GM10248 (cell line): ENCODE data around the gene VAV2.

Experiments
- CTCF ChIA-PET: fragments of 300-600 bp; sonication (Branson Sonifier 250); formaldehyde crosslinking; extraction: SDS; loops from one replicate; lab custom pipeline; 2021; ENCODE audit warnings: antibody characterized with exemption; lab: Yijun Ruan, JAX
- POLR2A ChIA-PET: fragments of 350-650 bp; sonication (Branson Sonifier 250); formaldehyde crosslinking; extraction: SDS; loops from one replicate; lab custom pipeline; 2020; ENCODE audit warnings: antibody characterized with exemption; lab: Yijun Ruan, JAX
- DNase-seq: peaks from one replicate; pipeline ENCODE4 v3.0.0; 2012; ENCODE audit errors: extremely low spot score
- CTCF ChIP-seq: IDR thresholded peaks from 2 replicates; pipeline ENCODE4 v1.5.1; 2012; ENCODE audit warnings: mild to moderate bottlenecking, low read depth; ENCODE audit errors: extremely low read depth, missing control alignments, control extremely low read depth

The VAV2 gene

DNA sequence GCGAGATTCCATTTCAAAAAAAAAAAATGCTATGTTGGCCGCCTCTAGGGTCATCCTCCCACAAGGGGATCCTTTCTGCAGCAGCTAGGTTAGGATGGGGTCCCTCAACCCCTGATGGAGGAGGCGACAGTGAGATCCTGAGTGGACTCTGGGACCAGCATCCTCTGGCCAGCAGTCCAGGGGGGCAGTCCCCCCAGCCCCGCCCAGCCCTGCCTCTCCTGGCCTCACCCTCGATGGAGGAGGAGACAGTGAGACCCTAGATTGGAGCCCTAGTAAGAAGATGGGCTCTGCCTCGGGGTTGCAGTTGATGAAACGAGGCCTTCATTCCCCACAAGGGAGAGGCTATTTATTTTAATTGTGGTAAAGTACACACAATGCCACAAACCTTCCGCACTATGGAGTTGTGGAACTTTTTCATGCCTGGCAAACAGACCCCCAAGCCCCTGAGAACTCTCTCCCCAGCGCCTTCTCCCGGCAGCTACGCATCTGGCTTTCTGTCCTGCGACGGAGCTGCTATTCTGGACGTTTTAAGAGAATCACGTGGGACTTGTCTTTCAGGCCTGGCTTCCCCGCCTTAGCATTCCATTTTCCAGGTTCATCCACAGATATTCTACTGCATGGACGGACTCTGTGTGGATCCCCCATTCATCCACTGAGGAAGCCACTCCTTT, 15.8 kb downstream of the VAV2 start:
- CTCF ChIA-PET: interaction anchor here (1.0 to 5.3 kb wide), 5 partner anchors 11 to 194 kb away, joined by 3 to 25 read pairs (median 3); no protein-coding TSS in a partner anchor
- POLR2A ChIA-PET: no interaction called here
- no peak for DNase-seq
- no peak for TF ChIP-seq CTCF

GRCh38 chr9:133975511-133975910, 16.6 kb downstream of the VAV2 start:
- TF ChIP-seq CTCF: no peak
- CTCF ChIA-PET: interaction anchor here (0.8 to 5.3 kb wide), 5 partner anchors 13 to 183 kb away, joined by 3 to 25 read pairs (median 3); no protein-coding TSS in a partner anchor
- DNase-seq: no peak
- POLR2A ChIA-PET: no interaction called here

DNA sequence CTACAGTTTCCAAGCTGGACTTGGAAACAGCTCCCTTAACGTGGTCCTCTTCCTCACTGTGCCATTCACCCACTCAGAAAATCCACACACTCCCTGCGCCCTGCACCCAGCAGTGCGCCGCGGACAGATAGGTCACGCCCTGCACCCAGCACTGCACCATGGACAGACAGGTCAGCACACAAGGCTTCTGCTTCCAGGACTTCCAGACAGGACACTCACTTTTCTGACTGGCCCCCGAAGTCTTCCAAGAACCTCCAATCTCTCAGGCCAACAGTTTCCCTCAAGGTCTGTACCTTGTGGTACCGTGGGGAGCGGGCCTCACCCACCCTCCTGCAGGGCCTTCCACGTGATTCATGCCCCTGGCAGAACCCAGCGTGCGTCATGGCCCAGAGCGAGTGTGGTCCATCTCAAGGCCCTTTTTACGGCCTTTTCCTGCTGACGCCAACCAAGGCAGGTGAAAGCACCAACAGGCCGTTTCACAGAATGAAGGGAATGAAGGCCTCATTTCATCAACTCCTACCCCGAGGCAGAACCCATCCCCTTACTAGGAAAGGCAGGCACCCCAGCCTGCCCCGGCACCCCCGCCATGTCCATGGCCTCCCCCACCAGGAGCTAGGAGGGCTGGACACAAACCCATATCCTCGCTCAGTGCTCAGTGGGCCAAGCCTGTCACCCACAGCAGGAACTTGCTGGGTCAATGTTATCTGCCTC, 17.3 kb downstream of the VAV2 start:
- CTCF ChIA-PET: interaction anchor here (0.8 to 5.3 kb wide), 5 partner anchors 13 to 183 kb away, joined by 3 to 25 read pairs (median 3); no protein-coding TSS in a partner anchor
- POLR2A ChIA-PET: interaction anchor here (1.3 kb wide), 1 partner anchor 16 kb away, joined by 3 read pairs; no protein-coding TSS in a partner anchor

DNA sequence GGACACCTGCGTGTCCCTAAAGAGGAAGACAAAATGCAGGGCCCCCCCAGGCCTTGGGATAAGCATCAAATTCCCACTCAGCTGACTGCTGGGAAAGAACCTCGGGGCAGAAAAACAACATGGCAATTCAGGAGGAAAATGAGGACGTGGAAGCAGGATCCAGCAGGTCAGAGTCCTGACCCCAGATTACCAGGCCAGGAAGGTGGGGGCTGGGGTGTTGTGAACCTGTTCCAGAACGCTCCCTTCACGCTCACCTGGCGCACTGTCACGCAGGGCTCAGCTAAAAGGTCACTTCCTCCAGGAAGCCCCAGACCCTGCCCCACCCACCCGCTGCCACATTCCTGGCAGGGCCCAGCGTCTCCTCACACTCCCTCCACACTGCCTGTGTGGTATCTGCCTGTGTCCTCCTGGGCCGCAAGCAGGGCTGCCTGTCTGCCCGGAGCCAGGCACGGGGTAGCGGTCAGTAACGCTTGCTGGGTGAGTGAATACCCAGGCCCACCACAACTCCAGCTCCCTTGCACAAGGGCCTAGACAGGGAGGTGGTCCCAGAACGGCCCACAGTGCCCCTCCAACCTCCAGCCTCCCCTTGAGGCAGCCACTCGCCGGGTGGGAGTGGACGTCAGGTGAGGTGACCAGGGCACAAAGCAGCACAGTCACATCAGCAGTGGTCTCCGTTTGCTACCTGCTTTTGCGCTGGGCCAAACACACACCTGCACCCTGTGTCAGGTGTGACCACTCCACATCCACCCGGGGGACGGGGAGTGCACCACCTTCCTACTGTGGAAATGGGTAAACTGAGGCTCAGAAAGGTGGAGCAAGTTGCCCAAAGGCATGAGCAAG, 18.1 kb downstream of the VAV2 start:
- POLR2A ChIA-PET: interaction anchor here (0.5 to 1.3 kb wide), 2 partner anchors 15 to 17 kb away, joined by 3 read pairs; no protein-coding TSS in a partner anchor
- CTCF ChIA-PET: interaction anchor here (0.9 to 5.3 kb wide), 4 partner anchors 13 to 182 kb away, joined by 3 to 25 read pairs (median 12); no protein-coding TSS in a partner anchor
- DNase-seq: no peak

More for the DNA sequence above, 17.3 kb downstream of the VAV2 start:
- TF ChIP-seq CTCF: no peak
- DNase-seq: no peak

DNA sequence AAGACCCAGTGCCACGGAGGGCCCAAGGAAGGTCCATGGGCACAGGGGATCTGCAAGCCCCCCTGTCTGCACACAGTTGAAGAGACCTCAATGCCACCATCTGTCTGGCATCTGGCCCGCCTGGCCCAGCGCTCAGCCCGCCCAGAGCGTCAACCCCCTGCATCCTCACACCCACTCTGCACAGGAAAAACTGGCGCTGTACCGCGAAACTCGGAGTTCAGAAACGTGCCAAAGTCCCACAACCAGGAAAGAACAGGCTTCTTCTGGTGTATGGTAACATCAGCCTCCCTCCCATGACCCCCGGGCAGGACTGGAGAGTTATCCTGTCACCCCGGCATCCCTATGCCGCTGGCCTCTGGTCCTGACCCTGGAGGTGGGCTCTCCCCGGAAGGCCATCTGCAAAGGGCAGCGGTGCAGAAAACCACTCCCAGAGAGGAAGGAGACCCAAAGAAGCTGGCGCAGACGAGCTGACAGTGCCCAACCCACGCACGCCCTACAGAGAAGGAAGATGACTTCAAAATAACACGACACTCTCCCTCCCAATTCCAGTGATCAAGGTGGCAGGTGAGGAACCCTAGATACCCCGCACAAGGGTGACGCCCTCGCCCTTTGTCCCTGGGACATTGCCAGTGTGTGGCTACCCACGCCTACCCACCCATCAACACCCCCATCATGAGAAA, 18.9 kb downstream of the VAV2 start:
- no peak for TF ChIP-seq CTCF
- CTCF ChIA-PET: interaction anchor here (0.9 to 5.3 kb wide), 3 partner anchors 13 to 21 kb away, joined by 3 to 25 read pairs (median 22); no protein-coding TSS in a partner anchor
- POLR2A ChIA-PET: interaction anchor here (0.5 kb wide), 1 partner anchor 16 kb away, joined by 3 read pairs; no protein-coding TSS in a partner anchor
- DNase-seq: no peak

More for the DNA sequence above, 18.1 kb downstream of the VAV2 start:
- TF ChIP-seq CTCF: no peak
